HCT116 (cell line): Measurements from ENCODE around the gene PLAGL1. TPM values are rescaled to one million over a fixed set of nuclear protein-coding genes. Genes with fewer than 3 reads are reported as not detected.

Experiments
- ATAC-seq: fragments of 200-7000 bp; cut with Tn5 transposase; 2 replicates; pipeline ENCODE4 v1.9.1; 2020; ENCODE audit warnings: mild to moderate bottlenecking, moderate library complexity
- BruUV-seq: library from RNA; stranded (reverse); fragments of 400-500 nt; replicated peaks from 2 replicates; lab custom pipeline; 2021; lab: Mats Ljungman, UMichigan
- CTCF ChIA-PET: fragments of 300-600 bp; sonication (Branson Sonifier 250); formaldehyde crosslinking; loops from one replicate; lab custom pipeline; 2021; ENCODE audit warnings: antibody characterized with exemption; lab: Charles Lee
- POLR2A ChIA-PET: fragments of 300-600, 350-600 bp; sonication (Branson Sonifier 250); formaldehyde crosslinking; loops from one replicate; lab custom pipeline; 2021; ENCODE audit warnings: antibody characterized with exemption; lab: Charles Lee
- RAD21 ChIA-PET, 2 experiments: fragments of 300-600 bp; sonication (Branson Sonifier 250); formaldehyde crosslinking; loops; one replicate each; lab custom pipeline; 2023; ENCODE audit warnings: low total read pairs in 2 of 2; ENCODE audit not compliant: uncharacterized antibody in 2 of 2, unreplicated experiment in 2 of 2, low non-redundant PET in 1 of 2; lab: Charles Lee
- DNase-seq: peaks from one replicate; pipeline ENCODE4 v3.0.0-alpha.2; 2010; ENCODE audit warnings: low read depth, low spot score
- H2AFZ ChIP-seq: fragments of 200-600 bp; shearing (Covaris generic), sonication (generic); 2 replicates; pipeline ENCODE4 v1.6.1; 2017; ENCODE audit warnings: low read depth, mixed run types, mixed read lengths, antibody characterized with exemption, low read length; ENCODE audit not compliant: poor library complexity, severe bottlenecking
- H3K27ac ChIP-seq: 2 replicates; pipeline ENCODE4 v1.5.1; 2012; ENCODE audit warnings: low read depth, low read length
- H3K27me3 ChIP-seq: fragments of 200-600 bp; sonication (generic); 2 replicates; pipeline ENCODE4 v1.6.1; 2016; ENCODE audit warnings: mixed run types, low read length, mixed read lengths; ENCODE audit not compliant: insufficient read depth
- H3K36me3 ChIP-seq, 2 experiments: fragments of 200-500 bp in 1 of 2; fragments of 200-600 bp in 1 of 2; sonication (Bioruptor generic) in 1 of 2; sonication (generic) in 1 of 2; 2 replicates each; pipeline versions ENCODE4 v1.5.1 to v1.6.1; 2014 to 2016; ENCODE audit warnings: low read length in 2 of 2, inconsistent platforms in 1 of 2, mixed read lengths in 1 of 2, mixed run types in 1 of 2; ENCODE audit not compliant: insufficient read depth in 2 of 2, control insufficient read depth in 1 of 2
- H3K4me1 ChIP-seq, 2 experiments: fragments of 200-600 bp in 1 of 2; sonication (generic) in 1 of 2; 2 replicates each; pipeline versions ENCODE4 v1.5.1 to v1.6.1; 2012 to 2017; ENCODE audit warnings: low read length in 2 of 2, inconsistent platforms in 1 of 2, mild to moderate bottlenecking in 1 of 2, mixed read lengths in 1 of 2, mixed run types in 1 of 2, moderate library complexity in 1 of 2; ENCODE audit not compliant: insufficient read depth in 2 of 2, control insufficient read depth in 1 of 2
- H3K4me2 ChIP-seq: fragments of 200-600 bp; sonication (generic); 2 replicates; pipeline ENCODE4 v1.6.1; 2017; ENCODE audit warnings: mixed run types, low read length, mixed read lengths
- H3K4me3 ChIP-seq, 2 experiments: fragments of 200-600 bp in 1 of 2; sonication (generic) in 1 of 2; replicated peaks in 1 of 2; 2 replicates each; pipeline ENCODE4 v1.5.1; 2011 to 2016; ENCODE audit warnings: low read length in 2 of 2, control low read depth in 1 of 2, low read depth in 1 of 2, mild to moderate bottlenecking in 1 of 2, mixed read lengths in 1 of 2, mixed run types in 1 of 2
- H3K79me2 ChIP-seq: fragments of 200-600 bp; sonication (generic); 2 replicates; pipeline ENCODE4 v1.6.1; 2017; ENCODE audit warnings: mild to moderate bottlenecking, mixed run types, low read length, moderate library complexity, mixed read lengths; ENCODE audit not compliant: insufficient read depth
- H3K9ac ChIP-seq: fragments of 200-600 bp; sonication (generic); 2 replicates; pipeline ENCODE4 v1.6.1; 2016; ENCODE audit warnings: low read length, mixed read lengths
- H3K9me2 ChIP-seq: fragments of 200-600 bp; sonication (generic), shearing (Covaris generic); 2 replicates; pipeline ENCODE4 v1.6.1; 2017; ENCODE audit warnings: mixed run types, mild to moderate bottlenecking, moderate library complexity; ENCODE audit not compliant: insufficient read depth
- H3K9me3 ChIP-seq, 2 experiments: fragments of 200-500 bp in 1 of 2; fragments of 200-600 bp in 1 of 2; sonication (Bioruptor generic) in 1 of 2; sonication (generic) in 1 of 2; 2 replicates each; pipeline ENCODE4 v1.6.1; 2014 to 2017; ENCODE audit warnings: low read length in 2 of 2, mixed read lengths in 2 of 2, inconsistent platforms in 1 of 2, low read depth in 1 of 2, mild to moderate bottlenecking in 1 of 2, mixed run types in 1 of 2, moderate library complexity in 1 of 2; ENCODE audit not compliant: control insufficient read depth in 1 of 2, insufficient read depth in 1 of 2
- H4K20me1 ChIP-seq: fragments of 200-600 bp; sonication (generic), shearing (Covaris generic); 2 replicates; pipeline ENCODE4 v1.6.1; 2017; ENCODE audit warnings: mixed run types, mild to moderate bottlenecking, moderate library complexity; ENCODE audit not compliant: insufficient read depth
- CBX3 ChIP-seq: IDR thresholded peaks from 2 replicates; pipeline ENCODE4 v1.6.1; 2012; ENCODE audit warnings: low read depth
- CEBPB ChIP-seq: IDR thresholded peaks from 2 replicates; pipeline ENCODE4 v1.6.1; 2012; ENCODE audit warnings: low read depth
- ELF1 ChIP-seq: IDR thresholded peaks from 2 replicates; pipeline ENCODE4 v1.6.1; 2012; ENCODE audit warnings: low read depth, borderline replicate concordance
- EZH2 ChIP-seq: fragments of 200-600 bp; sonication (generic); IDR thresholded peaks from 2 replicates; pipeline ENCODE4 v1.6.1; 2017; ENCODE audit warnings: antibody characterized with exemption, mixed run types
- EZH2phosphoT487 ChIP-seq: fragments of 200-600 bp; IDR thresholded peaks from 2 replicates; pipeline ENCODE4 v1.6.1; 2018; ENCODE audit warnings: antibody characterized with exemption, borderline replicate concordance
- FOSL1 ChIP-seq: IDR thresholded peaks from 2 replicates; pipeline ENCODE4 v1.6.1; 2012; ENCODE audit warnings: low read depth
- JUND ChIP-seq: IDR thresholded peaks from 2 replicates; pipeline ENCODE4 v1.6.1; 2012
- POLR2A ChIP-seq: IDR thresholded peaks from 2 replicates; pipeline ENCODE4 v1.7.0; 2011; ENCODE audit warnings: borderline replicate concordance; ENCODE audit not compliant: insufficient read depth, insufficient read length; ENCODE audit errors: extremely low read depth
- REST ChIP-seq: IDR thresholded peaks from 2 replicates; pipeline ENCODE4 v1.6.1; 2012; ENCODE audit warnings: low read depth
- SIN3A ChIP-seq: IDR thresholded peaks from 2 replicates; pipeline ENCODE4 v1.6.1; 2012; ENCODE audit warnings: low read depth
- SP1 ChIP-seq: IDR thresholded peaks from 2 replicates; pipeline ENCODE4 v1.6.1; 2012; ENCODE audit warnings: low read depth
- SRF ChIP-seq: IDR thresholded peaks from 2 replicates; pipeline ENCODE4 v1.6.1; 2012; ENCODE audit warnings: low read depth
- TCF7L2 ChIP-seq: IDR thresholded peaks from 2 replicates; pipeline ENCODE4 v1.7.0; 2011; ENCODE audit warnings: borderline replicate concordance, inconsistent platforms; ENCODE audit not compliant: insufficient read depth, insufficient read length; ENCODE audit errors: extremely low read depth
- ZFX ChIP-seq: fragments of 450-650 bp; IDR thresholded peaks from 2 replicates; pipeline ENCODE4 v1.6.1; 2017
- intact Hi-C: fragments of 100-400 bp; cut with micrococcal nuclease; formaldehyde crosslinking; loops from 2 replicates; pipeline ENCODE4 v1.10.0; 2022
- total RNA-seq: library from RNA; stranded (reverse); gene quantifications from one replicate; pipeline ENCODE4 v1.2.1, GENCODE V29; 2021; ENCODE audit not compliant: unreplicated experiment
- TF ChIP-seq, protein P1 (sequence below), 3 experiments: fragments of 200-600 bp in 1 of 3; sonication (generic) in 1 of 3; IDR thresholded peaks in 2 of 3; conservative IDR thresholded peaks in 1 of 3; 2 replicates each; pipeline ENCODE4 v1.5.1; 2012 to 2017; ENCODE audit warnings: low read depth in 2 of 3, low read length in 2 of 3, antibody characterized with exemption in 1 of 3, borderline replicate concordance in 1 of 3, control low read depth in 1 of 3, mild to moderate bottlenecking in 1 of 3, mixed read lengths in 1 of 3, mixed run types in 1 of 3, moderate library complexity in 1 of 3; ENCODE audit not compliant: insufficient read depth in 1 of 3
- TF ChIP-seq, protein P2 (sequence below): IDR thresholded peaks from 2 replicates; pipeline ENCODE4 v1.6.1; 2012

Gene PLAGL1
- total RNA-seq, 1 experiment from 2014 or later, result 35.6 TPM

DNA sequence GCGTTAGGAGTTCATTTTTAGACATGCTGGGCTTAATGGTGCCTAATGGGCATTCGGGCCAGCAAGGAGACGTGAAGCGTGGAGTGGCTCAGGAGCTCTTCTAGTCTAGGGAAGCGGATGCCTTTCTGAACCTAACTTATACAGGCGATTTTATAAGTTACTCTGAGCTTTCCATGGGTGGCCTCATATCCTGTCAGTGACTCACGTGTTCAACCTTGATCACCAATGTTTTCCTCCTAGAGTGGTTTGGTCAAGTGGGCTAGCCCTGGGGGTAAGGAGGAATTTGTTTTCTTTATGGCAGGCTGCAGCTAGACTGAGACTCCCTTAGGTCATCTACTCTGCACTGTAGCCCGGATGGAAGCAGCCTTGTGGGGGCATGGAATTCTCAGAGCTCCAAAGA lies 52.1 kb downstream of the PLAGL1 start:
- TF ChIP-seq SIN3A, result no peak
- no peak for TF ChIP-seq ELF1
- no peak for TF ChIP-seq TCF7L2
- ChIA-PET CTCF (no interaction called here), POLR2A (no interaction called here), RAD21 (no interaction called here)
- no peaks in the 10 kb centered on the region for H3K27me3 ChIP-seq
- H3K9ac ChIP-seq, result no peak overlapping the region
- H3K27ac ChIP-seq, result no peak overlapping the region
- H3K4me3 ChIP-seq, result no peak overlapping the region
- H4K20me1 ChIP-seq, result no peaks in the 10 kb centered on the region
- no peak overlapping the region for H3K4me2 ChIP-seq
- H3K9me2 ChIP-seq, result no peaks in the 10 kb centered on the region
- no peaks in the 10 kb centered on the region for H3K79me2 ChIP-seq
- no peaks in the 10 kb centered on the region for H3K9me3 ChIP-seq
- H3K36me3 ChIP-seq, result no peaks in the 10 kb centered on the region
- no TSS peak for BruUV-seq
- H3K4me1 ChIP-seq, result no peaks in the 10 kb centered on the region
- intact Hi-C loops, result no loop called here
- no peak for ATAC-seq
- H2AFZ ChIP-seq, result no peak overlapping the region
- no peak for DNase-seq

DNA sequence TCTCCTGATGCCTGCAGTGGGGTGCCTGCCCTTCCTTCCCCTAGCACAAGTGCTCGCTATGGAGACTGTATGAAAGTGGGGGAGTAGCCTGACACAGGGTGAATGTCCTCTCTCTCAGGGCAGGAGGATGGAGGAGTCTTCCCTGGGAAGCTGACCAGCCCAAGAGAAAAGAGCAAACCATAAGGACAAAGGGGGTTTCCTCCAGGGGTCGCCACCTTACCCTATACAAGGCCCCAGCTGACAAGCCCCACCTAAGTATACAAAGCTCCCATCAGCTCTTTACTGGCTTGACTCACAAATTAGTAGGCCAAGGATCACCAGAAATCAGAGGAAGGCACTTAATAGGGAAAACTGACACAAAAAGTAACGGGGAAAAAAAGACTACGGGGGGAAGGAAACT lies 54.1 kb downstream of the PLAGL1 start:
- Histone ChIP-seq H3K9ac (no peak overlapping the region), H3K4me3 (no peak overlapping the region), H3K27ac (no peak overlapping the region), H3K9me3 (no peaks in the 10 kb centered on the region), H3K36me3 (no peaks in the 10 kb centered on the region), H2AFZ (no peak overlapping the region), H3K4me1 (no peaks in the 10 kb centered on the region), H3K4me2 (no peak overlapping the region), H3K9me2 (no peaks in the 10 kb centered on the region), H4K20me1 (no peaks in the 10 kb centered on the region), H3K27me3 (no peaks in the 10 kb centered on the region)
- RAD21 ChIA-PET, result no interaction called here
- intact Hi-C loops, result no loop called here
- CTCF ChIA-PET, result interaction anchor here (1.3 to 1.4 kb wide), 2 partner anchors 10 to 14 kb away, joined by 3 to 4 read pairs; no protein-coding TSS in a partner anchor
- no TSS peak for BruUV-seq
- no peak for ATAC-seq
- TF ChIP-seq SIN3A (no peak), POLR2A (no peak), EZH2phosphoT487 (no peak), JUND (no peak), CBX3 (no peak), CEBPB (no peak), EZH2 (no peak), SRF (no peak), ELF1 (no peak), ZFX (no peak), SP1 (no peak), TCF7L2 (no peak), FOSL1 (no peak), REST (no peak)
- TF ChIP-seq, protein P1, sequence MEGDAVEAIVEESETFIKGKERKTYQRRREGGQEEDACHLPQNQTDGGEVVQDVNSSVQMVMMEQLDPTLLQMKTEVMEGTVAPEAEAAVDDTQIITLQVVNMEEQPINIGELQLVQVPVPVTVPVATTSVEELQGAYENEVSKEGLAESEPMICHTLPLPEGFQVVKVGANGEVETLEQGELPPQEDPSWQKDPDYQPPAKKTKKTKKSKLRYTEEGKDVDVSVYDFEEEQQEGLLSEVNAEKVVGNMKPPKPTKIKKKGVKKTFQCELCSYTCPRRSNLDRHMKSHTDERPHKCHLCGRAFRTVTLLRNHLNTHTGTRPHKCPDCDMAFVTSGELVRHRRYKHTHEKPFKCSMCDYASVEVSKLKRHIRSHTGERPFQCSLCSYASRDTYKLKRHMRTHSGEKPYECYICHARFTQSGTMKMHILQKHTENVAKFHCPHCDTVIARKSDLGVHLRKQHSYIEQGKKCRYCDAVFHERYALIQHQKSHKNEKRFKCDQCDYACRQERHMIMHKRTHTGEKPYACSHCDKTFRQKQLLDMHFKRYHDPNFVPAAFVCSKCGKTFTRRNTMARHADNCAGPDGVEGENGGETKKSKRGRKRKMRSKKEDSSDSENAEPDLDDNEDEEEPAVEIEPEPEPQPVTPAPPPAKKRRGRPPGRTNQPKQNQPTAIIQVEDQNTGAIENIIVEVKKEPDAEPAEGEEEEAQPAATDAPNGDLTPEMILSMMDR (IDR thresholded peaks at IDR 0.05 in 2 of 3, conservative IDR thresholded peaks at IDR 0.05 in 1 of 3; ENCODE audit: borderline replicate concordance in 1 of 3, insufficient read depth in 1 of 3, low read depth in 2 of 3, low read length in 2 of 3), result no peak
- TF ChIP-seq, protein P2, sequence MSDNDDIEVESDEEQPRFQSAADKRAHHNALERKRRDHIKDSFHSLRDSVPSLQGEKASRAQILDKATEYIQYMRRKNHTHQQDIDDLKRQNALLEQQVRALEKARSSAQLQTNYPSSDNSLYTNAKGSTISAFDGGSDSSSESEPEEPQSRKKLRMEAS, result no peak
- TF ChIP-seq, all 23 proteins: peak for 0
- POLR2A ChIA-PET, result no interaction called here
- DNase-seq, result no peak
- H3K79me2 ChIP-seq, result no peaks in the 10 kb centered on the region
